Naive thymus-derived CD4-positive, alpha-beta T cell (primary cell): ENCODE measurements around the gene AK3. TPM values are rescaled to one million over a fixed set of nuclear protein-coding genes. Genes with fewer than 3 reads are reported as not detected.

ENCODE experiments used
- ATAC-seq: fragments of 150-1000 bp; cut with Tn5 transposase; 2 replicates; pipeline ENCODE4 v1.10.0; 2021; ENCODE audit warnings: mild to moderate bottlenecking, moderate library complexity
- CTCF ChIA-PET: fragments of 350-600 bp; sonication (Branson Sonifier 250); formaldehyde crosslinking; loops from one replicate; lab custom pipeline; 2021; ENCODE audit warnings: antibody characterized with exemption; lab: Charles Lee
- POLR2A ChIA-PET: fragments of 350-600 bp; sonication (Branson Sonifier 250); formaldehyde crosslinking; loops from one replicate; lab custom pipeline; 2021; ENCODE audit warnings: antibody characterized with exemption, inconsistent platforms; lab: Charles Lee
- DNase-seq, 9 donors: peaks; one replicate each; pipeline versions ENCODE4 v3.0.0 to v3.0.0-alpha.2; 2020 to 2022; ENCODE audit warnings: mixed read lengths in 1 of 9
- H3K27ac ChIP-seq: one replicate; pipeline ENCODE4 v1.7.0; 2013; ENCODE audit warnings: mild to moderate bottlenecking, low read depth, low read length, moderate library complexity
- H3K27me3 ChIP-seq, 2 donors: one replicate each; pipeline ENCODE4 v1.7.0; 2013; ENCODE audit warnings: low read length in 2 of 2, mild to moderate bottlenecking in 2 of 2, moderate library complexity in 2 of 2; ENCODE audit not compliant: control insufficient read depth in 2 of 2, insufficient read depth in 2 of 2
- H3K36me3 ChIP-seq, 3 experiments: 1 replicate in 2 of 3; 2 replicates in 1 of 3; pipeline ENCODE4 v1.7.0; 2013; ENCODE audit warnings: low read length in 3 of 3, mild to moderate bottlenecking in 3 of 3, moderate library complexity in 1 of 3; ENCODE audit not compliant: insufficient read depth in 3 of 3, control insufficient read depth in 2 of 3
- H3K4me1 ChIP-seq, 2 donors: one replicate each; pipeline ENCODE4 v1.7.0; 2013; ENCODE audit warnings: low read length in 2 of 2, mild to moderate bottlenecking in 2 of 2, moderate library complexity in 1 of 2; ENCODE audit not compliant: control insufficient read depth in 2 of 2, insufficient read depth in 2 of 2
- H3K4me3 ChIP-seq: 2 replicates; pipeline ENCODE4 v1.7.0; 2013; ENCODE audit warnings: mild to moderate bottlenecking, low read length
- H3K9me3 ChIP-seq, 3 experiments: 1 replicate in 2 of 3; 2 replicates in 1 of 3; pipeline ENCODE4 v1.7.0; 2013; ENCODE audit warnings: low read length in 3 of 3; ENCODE audit not compliant: control insufficient read depth in 2 of 3
- H3K27ac Mint-ChIP-seq, 9 donors: one replicate each; pipeline ENCODE4 v1.8.0; 2020 to 2022; ENCODE audit warnings: mixed read lengths in 9 of 9, mild to moderate bottlenecking in 8 of 9, moderate library complexity in 5 of 9, inconsistent platforms in 2 of 9
- H3K27me3 Mint-ChIP-seq, 5 donors: one replicate each; pipeline ENCODE4 v1.8.0; 2021 to 2022; ENCODE audit warnings: mixed read lengths in 5 of 5, mild to moderate bottlenecking in 1 of 5
- H3K36me3 Mint-ChIP-seq, 5 donors: one replicate each; pipeline ENCODE4 v1.8.0; 2020 to 2022; ENCODE audit warnings: mixed read lengths in 5 of 5, mild to moderate bottlenecking in 3 of 5, inconsistent platforms in 1 of 5
- H3K4me1 Mint-ChIP-seq, 7 donors: one replicate each; pipeline ENCODE4 v1.8.0; 2020 to 2022; ENCODE audit warnings: mixed read lengths in 7 of 7, mild to moderate bottlenecking in 3 of 7, inconsistent platforms in 1 of 7
- H3K4me3 Mint-ChIP-seq, 10 donors: one replicate each; pipeline ENCODE4 v1.8.0; 2020 to 2022; ENCODE audit warnings: mild to moderate bottlenecking in 10 of 10, mixed read lengths in 10 of 10, moderate library complexity in 6 of 10, inconsistent platforms in 2 of 10
- H3K9me3 Mint-ChIP-seq, 11 donors: one replicate each; pipeline ENCODE4 v1.8.0; 2020 to 2022; ENCODE audit warnings: mixed read lengths in 11 of 11, mild to moderate bottlenecking in 4 of 11, inconsistent platforms in 1 of 11, moderate library complexity in 1 of 11
- intact Hi-C, 2 donors: fragments of 100-400 bp; cut with micrococcal nuclease; formaldehyde crosslinking; loops; one replicate each; pipeline ENCODE4 v1.15.1; 2023
- polyA plus RNA-seq, 2 donors: library from polyadenylated mRNA; unstranded; fragments of 300-500 nt; fragmentation: Illumina TruSeq; gene quantifications; one replicate each; pipeline ENCODE4 v1.2.3, GENCODE V29; 2021
- total RNA-seq, 6 experiments: library from RNA in 5 of 6; stranded (reverse) in 5 of 6; gene quantifications; 1 replicate in 5 of 6; 2 replicates in 1 of 6; pipeline ENCODE4 v1.2.3 and lab custom pipeline; 2021 to 2026

Gene AK3
- total and polyA plus RNA-seq, 7 experiments from 2014 or later, result 18.0 to 34.8 (median 27.1) TPM

- Mint-ChIP-seq H3K4me3 (peak overlapping the region in 8 of 10 donors; percentile 30 to 99 (median 74)), H3K9me3 (no peaks in the 10 kb centered on the region), H3K36me3 (peaks cover 0 to 5% (median 0%) of the 10 kb centered on the region in 5 donors), H3K27ac (peak overlapping the region in 4 of 9 donors; percentile 30 to 80 (median 35)), H3K27me3 (no peaks in the 10 kb centered on the region), H3K4me1 (peaks cover 20 to 35% (median 26%) of the 10 kb centered on the region in 7 donors)
- Histone ChIP-seq H3K27me3 (no peaks in the 10 kb centered on the region), H3K4me1 (peaks cover 10 to 16% of the 10 kb centered on the region in 2 donors), H3K36me3 (peaks cover 0 to 11% (median 0%) of the 10 kb centered on the region in 3 experiments), H3K27ac (no peak overlapping the region), H3K9me3 (no peaks in the 10 kb centered on the region), H3K4me3 (no peak overlapping the region)
- ATAC-seq, result no peak
- DNase-seq, result no peak
- intact Hi-C loops, result loop anchor here (5.0 to 10.0 kb wide), 8 partner anchors 244 to 1264 kb away; partner anchors contain the start of genes ERMP1 (in 1 of the 2), JAK2 (in 1 of the 2), PLGRKT (in 1 of the 2) and RIC1 (in 1 of the 2)
- CTCF ChIA-PET, result interaction anchor here (0.6 to 0.9 kb wide), 2 partner anchors 81 to 1345 kb away, joined by 3 to 4 read pairs; partner anchors contain the start of gene PLPP6
- POLR2A ChIA-PET, result interaction anchor here (0.7 kb wide), 1 partner anchor 63 kb away, joined by 3 read pairs; no protein-coding TSS in a partner anchor
Measured at GRCh38 chr9:4743131-4743875, 2.3 kb upstream of the AK3 start.

GRCh38 chr9:4742246-4742645 lies 1.2 kb upstream of the AK3 start:
- CTCF ChIA-PET, result interaction anchor here (0.7 to 1.3 kb wide), 3 partner anchors 14 to 244 kb away, joined by 3 to 6 read pairs (median 3); no protein-coding TSS in a partner anchor
- intact Hi-C loops, result loop anchor here (5.0 to 10.0 kb wide), 8 partner anchors 245 to 1265 kb away; partner anchors contain the start of genes ERMP1 (in 1 of the 2), JAK2 (in 1 of the 2), PLGRKT (in 1 of the 2) and RIC1 (in 1 of the 2)
- H3K36me3 ChIP-seq, result peaks cover 0 to 11% (median 0%) of the 10 kb centered on the region in 3 experiments
- DNase-seq (peak in 1 of 9 donors; percentile 5), ATAC-seq (no peak)
- H3K4me3 ChIP-seq, result no peak overlapping the region
- peaks cover 10 to 16% of the 10 kb centered on the region in 2 donors for H3K4me1 ChIP-seq
- no peaks in the 10 kb centered on the region for H3K27me3 Mint-ChIP-seq
- peak overlapping the region in 9 of 10 donors; percentile 88 to 99 (median 94) for H3K4me3 Mint-ChIP-seq
- H3K9me3 ChIP-seq, result no peaks in the 10 kb centered on the region
- H3K27me3 ChIP-seq, result no peaks in the 10 kb centered on the region
- peak overlapping the region; percentile 86 for H3K27ac ChIP-seq
- H3K27ac Mint-ChIP-seq, result peak overlapping the region in 7 of 9 donors; percentile 78 to 96 (median 93)
- H3K9me3 Mint-ChIP-seq, result no peaks in the 10 kb centered on the region
- POLR2A ChIA-PET, result interaction anchor here (0.6 to 3.5 kb wide), 7 partner anchors 38 to 885 kb away, joined by 3 to 29 read pairs (median 14); partner anchors contain the start of genes CDC37L1, PLPP6 and RCL1
- H3K36me3 Mint-ChIP-seq, result peaks cover 0 to 5% (median 0%) of the 10 kb centered on the region in 5 donors
- peaks cover 20 to 44% (median 34%) of the 10 kb centered on the region in 7 donors for H3K4me1 Mint-ChIP-seq

- peak overlapping the region; percentile 86 for H3K27ac ChIP-seq
- peaks cover 10 to 16% of the 10 kb centered on the region in 2 donors for H3K4me1 ChIP-seq
- H3K36me3 ChIP-seq, result peaks cover 0 to 11% (median 0%) of the 10 kb centered on the region in 3 experiments
- intact Hi-C loops, result loop anchor here (1.0 to 10.0 kb wide), 23 partner anchors 9 to 1897 kb away; partner anchors contain the start of genes CDC37L1 (in 2 of the 2), JAK2 (in 2 of the 2), PLGRKT (in 2 of the 2) and RCL1 (in 2 of the 2)
- no peaks in the 10 kb centered on the region for H3K9me3 ChIP-seq
- no peaks in the 10 kb centered on the region for H3K9me3 Mint-ChIP-seq
- POLR2A ChIA-PET, result interaction anchor here (0.6 to 3.5 kb wide), 14 partner anchors 38 to 1215 kb away, joined by 3 to 29 read pairs (median 8); partner anchors contain the start of genes CDC37L1, PLPP6, RCL1 and RFX3
- peak overlapping the region; percentile 88 to 99 (median 94) for H3K4me3 Mint-ChIP-seq
- ATAC-seq, result no peak
- no peaks in the 10 kb centered on the region for H3K27me3 Mint-ChIP-seq
- H3K4me1 Mint-ChIP-seq, result peaks cover 20 to 44% (median 37%) of the 10 kb centered on the region in 7 donors
- H3K36me3 Mint-ChIP-seq, result peaks cover 0 to 5% (median 2%) of the 10 kb centered on the region in 5 donors
- no peaks in the 10 kb centered on the region for H3K27me3 ChIP-seq
- H3K4me3 ChIP-seq, result peak overlapping the region; percentile 73
- peak overlapping the region; percentile 49 to 96 (median 91) for H3K27ac Mint-ChIP-seq
- DNase-seq, result peak in 5 of 9 donors; percentile 16 to 32 (median 23)
- CTCF ChIA-PET, result interaction anchor here (0.7 to 1.7 kb wide), 7 partner anchors 8 to 244 kb away, joined by 3 to 8 read pairs (median 4); partner anchors contain the start of gene PLPP6
Measured at GRCh38 chr9:4741365-4742089, 525 bp upstream of the AK3 start.

- peak overlapping the region; percentile 88 to 99 (median 94) for H3K4me3 Mint-ChIP-seq
- peaks cover 0 to 5% (median 3%) of the 10 kb centered on the region in 5 donors for H3K36me3 Mint-ChIP-seq
- H3K4me3 ChIP-seq, result peak overlapping the region; percentile 73
- ChIA-PET POLR2A (interaction anchor here (0.7 to 3.5 kb wide), 21 partner anchors 22 to 1214 kb away, joined by 3 to 29 read pairs (median 5); partner anchors contain the start of genes CDC37L1, PLPP6, RCL1 and RFX3), CTCF (interaction anchor here (0.7 to 1.7 kb wide), 6 partner anchors 10 to 78 kb away, joined by 3 to 8 read pairs (median 4); partner anchors contain the start of gene PLPP6)
- H3K27me3 Mint-ChIP-seq, result no peaks in the 10 kb centered on the region
- ATAC-seq (no peak), DNase-seq (no peak)
- intact Hi-C loops, result loop anchor here (1.0 to 10.0 kb wide), 19 partner anchors 16 to 1896 kb away; partner anchors contain the start of genes JAK2 (in 2 of the 2), PLGRKT (in 2 of the 2), ERMP1 (in 1 of the 2) and PLPP6 (in 1 of the 2)
- H3K27ac ChIP-seq, result peak overlapping the region; percentile 86
- peaks cover 10 to 16% of the 10 kb centered on the region in 2 donors for H3K4me1 ChIP-seq
- no peaks in the 10 kb centered on the region for H3K27me3 ChIP-seq
- no peaks in the 10 kb centered on the region for H3K9me3 ChIP-seq
- peaks cover 0 to 11% (median 0%) of the 10 kb centered on the region in 3 experiments for H3K36me3 ChIP-seq
- H3K4me1 Mint-ChIP-seq, result peaks cover 22 to 49% (median 40%) of the 10 kb centered on the region in 7 donors
- H3K9me3 Mint-ChIP-seq, result no peaks in the 10 kb centered on the region
- peak overlapping the region; percentile 83 to 98 (median 92) for H3K27ac Mint-ChIP-seq
Measured at GRCh38 chr9:4740388-4740637, 689 bp downstream of the AK3 start.

GRCh38 chr9:4739587-4740387 lies 1.2 kb downstream of the AK3 start:
- Histone ChIP-seq H3K9me3 (no peaks in the 10 kb centered on the region), H3K4me3 (peak overlapping the region; percentile 73), H3K4me1 (peaks cover 10 to 16% of the 10 kb centered on the region in 2 donors), H3K27me3 (no peaks in the 10 kb centered on the region), H3K27ac (peak overlapping the region; percentile 86), H3K36me3 (peaks cover 0 to 11% (median 0%) of the 10 kb centered on the region in 3 experiments)
- ATAC-seq (no peak), DNase-seq (no peak)
- Mint-ChIP-seq H3K27me3 (no peaks in the 10 kb centered on the region), H3K9me3 (no peaks in the 10 kb centered on the region), H3K27ac (peak overlapping the region; percentile 83 to 98 (median 92)), H3K4me1 (peaks cover 23 to 51% (median 40%) of the 10 kb centered on the region in 7 donors), H3K36me3 (peaks cover 0 to 5% (median 4%) of the 10 kb centered on the region in 5 donors), H3K4me3 (peak overlapping the region; percentile 88 to 99 (median 94))
- ChIA-PET POLR2A (interaction anchor here (0.7 to 3.5 kb wide), 21 partner anchors 21 to 1213 kb away, joined by 3 to 29 read pairs (median 5); partner anchors contain the start of genes CDC37L1, PLPP6, RCL1 and RFX3), CTCF (interaction anchor here (0.7 to 1.7 kb wide), 5 partner anchors 10 to 57 kb away, joined by 3 to 8 read pairs (median 3); no protein-coding TSS in a partner anchor)
- intact Hi-C loops, result loop anchor here (1.0 to 10.0 kb wide), 19 partner anchors 15 to 1895 kb away; partner anchors contain the start of genes JAK2 (in 2 of the 2), PLGRKT (in 2 of the 2), ERMP1 (in 1 of the 2) and PLPP6 (in 1 of the 2)
